CD14-positive monocyte (primary cell): ENCODE results near the gene TRAPPC12. TPM values are rescaled to one million over a fixed set of nuclear protein-coding genes. Genes with fewer than 3 reads are reported as not detected.

Experiments
- DNase-seq, 3 donors: peaks; one replicate each; pipeline ENCODE4 v3.0.0-alpha.2; 2011 to 2022
- H2AFZ ChIP-seq: 2 replicates; pipeline ENCODE4 v1.6.0; 2012; ENCODE audit warnings: mild to moderate bottlenecking, low read depth, low read length, inconsistent platforms; ENCODE audit not compliant: insufficient read depth, poor library complexity, severe bottlenecking
- H3K27ac ChIP-seq, 2 donors: 1 replicate in 1 of 2; 2 replicates in 1 of 2; pipeline ENCODE4 v1.5.1; 2012 to 2013; ENCODE audit warnings: low read length in 2 of 2, control low read depth in 1 of 2, inconsistent platforms in 1 of 2, low read depth in 1 of 2, mild to moderate bottlenecking in 1 of 2
- H3K27me3 ChIP-seq, 2 donors: one replicate each; pipeline versions ENCODE4 v1.6.0 to v1.6.1; 2011 to 2013; ENCODE audit warnings: low read length in 2 of 2; ENCODE audit not compliant: control insufficient read depth in 2 of 2, insufficient read depth in 2 of 2
- H3K36me3 ChIP-seq, 2 donors: replicated peaks in 1 of 2; 1 replicate in 1 of 2; 2 replicates in 1 of 2; pipeline versions ENCODE4 v1.5.1 to v1.6.1; 2012 to 2013; ENCODE audit warnings: low read length in 2 of 2, control low read depth in 1 of 2, inconsistent platforms in 1 of 2, mild to moderate bottlenecking in 1 of 2; ENCODE audit not compliant: insufficient read depth in 2 of 2, control insufficient read depth in 1 of 2
- H3K4me1 ChIP-seq, 2 donors: 1 replicate in 1 of 2; 2 replicates in 1 of 2; pipeline versions ENCODE4 v1.5.1 to v1.6.1; 2012 to 2013; ENCODE audit warnings: low read length in 2 of 2, control low read depth in 1 of 2, inconsistent platforms in 1 of 2, mild to moderate bottlenecking in 1 of 2, moderate library complexity in 1 of 2; ENCODE audit not compliant: insufficient read depth in 2 of 2, control insufficient read depth in 1 of 2
- H3K4me2 ChIP-seq: replicated peaks from 2 replicates; pipeline ENCODE3; 2012; ENCODE audit warnings: low read length, moderate library complexity, mild to moderate bottlenecking; ENCODE audit not compliant: poor library complexity, severe bottlenecking; ENCODE audit errors: extremely low read depth
- H3K4me3 ChIP-seq, 3 experiments: fragments of 200-600 bp in 1 of 3; sonication (generic) in 1 of 3; replicated peaks in 1 of 3; 1 replicate in 2 of 3; 2 replicates in 1 of 3; pipeline ENCODE4 v1.5.1; 2011 to 2013; ENCODE audit warnings: low read length in 3 of 3, mild to moderate bottlenecking in 3 of 3, control low read depth in 2 of 3, low read depth in 2 of 3, inconsistent platforms in 1 of 3, moderate library complexity in 1 of 3
- H3K79me2 ChIP-seq: 2 replicates; pipeline ENCODE4 v1.6.0; 2012; ENCODE audit warnings: mild to moderate bottlenecking, control low read depth, inconsistent platforms, low read length, moderate library complexity; ENCODE audit not compliant: insufficient read depth
- H3K9ac ChIP-seq: 2 replicates; pipeline ENCODE4 v1.6.0; 2017; ENCODE audit warnings: low read length, mild to moderate bottlenecking; ENCODE audit not compliant: insufficient read depth, poor library complexity, severe bottlenecking
- H3K9me3 ChIP-seq, 2 donors: replicated peaks in 1 of 2; 1 replicate in 1 of 2; 2 replicates in 1 of 2; pipeline versions ENCODE4 v1.5.1 to v1.6.1; 2012 to 2013; ENCODE audit warnings: low read length in 2 of 2, control low read depth in 1 of 2; ENCODE audit not compliant: control insufficient read depth in 1 of 2, insufficient read depth in 1 of 2
- H4K20me1 ChIP-seq: 2 replicates; pipeline ENCODE4 v1.6.0; 2012; ENCODE audit warnings: mild to moderate bottlenecking, low read length, control low read depth, moderate library complexity; ENCODE audit not compliant: insufficient read depth
- H3K27ac Mint-ChIP-seq, 7 donors: one replicate each; pipeline ENCODE4 v1.8.0; 2020; ENCODE audit warnings: mild to moderate bottlenecking in 7 of 7, mixed read lengths in 7 of 7, moderate library complexity in 6 of 7, inconsistent platforms in 2 of 7
- H3K27me3 Mint-ChIP-seq, 3 donors: one replicate each; pipeline ENCODE4 v1.8.0; 2021 to 2022; ENCODE audit warnings: low read depth in 3 of 3, mild to moderate bottlenecking in 3 of 3, mixed read lengths in 3 of 3, moderate library complexity in 3 of 3, inconsistent platforms in 1 of 3
- H3K36me3 Mint-ChIP-seq, 2 donors: one replicate each; pipeline ENCODE4 v1.8.0; 2020; ENCODE audit warnings: mixed read lengths in 2 of 2, inconsistent platforms in 1 of 2, mild to moderate bottlenecking in 1 of 2
- H3K4me1 Mint-ChIP-seq: one replicate; pipeline ENCODE4 v1.8.0; 2020; ENCODE audit warnings: mild to moderate bottlenecking, mixed read lengths
- H3K4me3 Mint-ChIP-seq, 2 donors: one replicate each; pipeline ENCODE4 v1.8.0; 2020; ENCODE audit warnings: mild to moderate bottlenecking in 2 of 2, mixed read lengths in 2 of 2, moderate library complexity in 1 of 2
- H3K9me3 Mint-ChIP-seq, 7 donors: one replicate each; pipeline ENCODE4 v1.8.0; 2020 to 2022; ENCODE audit warnings: mixed read lengths in 7 of 7, mild to moderate bottlenecking in 6 of 7, moderate library complexity in 6 of 7, inconsistent platforms in 2 of 7
- WGBS: methylation state at CpG from one replicate; pipeline ENCODE4 v1.1.5; 2013; ENCODE audit warnings: missing lambda C conversion rate; ENCODE audit not compliant: insufficient coverage; 5-methylcytosine and 5-hydroxymethylcytosine counted together
- intact Hi-C, 2 donors: fragments of 100-400 bp; cut with micrococcal nuclease; formaldehyde crosslinking; loops; one replicate each; pipeline versions ENCODE4 v1.15.0 to v1.15.1; 2023
- polyA plus RNA-seq, 3 donors: library from polyadenylated mRNA; depleted of rRNA in 1 of 3; unstranded in 2 of 3; stranded (reverse) in 1 of 3; fragments of 300-500 nt in 2 of 3; fragments of >200 nt in 1 of 3; fragmentation: Illumina TruSeq in 2 of 3; gene quantifications; 1 replicate in 2 of 3; 2 replicates in 1 of 3; pipeline ENCODE4 v1.2.3, GENCODE V29; 2012 to 2021
- TF ChIP-seq, protein P1 (sequence below): fragments of 200-600 bp; IDR thresholded peaks from one replicate; pipeline ENCODE4 v1.8.0; 2022; ENCODE audit warnings: antibody characterized with exemption, mild to moderate bottlenecking

The TRAPPC12 gene
- polyA plus RNA-seq, 3 donors = 26.6 to 72.1 (median 44.7) TPM

DNA sequence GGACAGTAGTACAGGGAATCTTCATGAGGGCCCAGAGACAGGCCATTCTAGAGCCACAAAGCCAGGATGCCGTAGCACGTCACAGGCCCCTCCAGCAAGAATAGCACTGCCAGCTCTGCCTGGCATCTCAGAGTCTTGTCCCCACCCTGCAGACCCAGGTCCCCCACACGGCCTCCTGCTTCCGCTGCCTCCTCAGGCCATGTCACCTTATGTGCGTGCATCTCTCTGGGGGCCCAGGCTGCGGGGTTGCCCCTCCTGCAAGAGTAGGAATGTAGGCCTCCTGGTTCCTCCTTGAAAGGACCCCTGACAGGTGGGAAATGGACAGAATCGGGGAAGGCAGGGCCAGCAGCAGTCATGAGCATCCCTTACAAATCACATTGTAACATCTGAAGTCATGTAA lies 90.0 kb downstream of the TRAPPC12 start:
- H3K27ac Mint-ChIP-seq = peak overlapping the region in 1 of 7 donors; percentile 43
- H3K79me2 ChIP-seq = no peaks in the 10 kb centered on the region
- H3K4me2 ChIP-seq = no peak overlapping the region
- H3K9me3 Mint-ChIP-seq = no peaks in the 10 kb centered on the region
- H3K27me3 Mint-ChIP-seq = no peaks in the 10 kb centered on the region
- peaks cover 72 to 100% of the 10 kb centered on the region in 2 donors for H3K36me3 ChIP-seq
- no peak overlapping the region for H3K4me3 ChIP-seq
- 100% methylated on average over 6 of the region's 7 CpGs for WGBS
- H3K27me3 ChIP-seq = no peaks in the 10 kb centered on the region
- H3K4me1 Mint-ChIP-seq = no peaks in the 10 kb centered on the region
- H4K20me1 ChIP-seq = no peaks in the 10 kb centered on the region
- no peak overlapping the region for H3K9ac ChIP-seq
- no peak overlapping the region for H2AFZ ChIP-seq
- TF ChIP-seq, protein P1, sequence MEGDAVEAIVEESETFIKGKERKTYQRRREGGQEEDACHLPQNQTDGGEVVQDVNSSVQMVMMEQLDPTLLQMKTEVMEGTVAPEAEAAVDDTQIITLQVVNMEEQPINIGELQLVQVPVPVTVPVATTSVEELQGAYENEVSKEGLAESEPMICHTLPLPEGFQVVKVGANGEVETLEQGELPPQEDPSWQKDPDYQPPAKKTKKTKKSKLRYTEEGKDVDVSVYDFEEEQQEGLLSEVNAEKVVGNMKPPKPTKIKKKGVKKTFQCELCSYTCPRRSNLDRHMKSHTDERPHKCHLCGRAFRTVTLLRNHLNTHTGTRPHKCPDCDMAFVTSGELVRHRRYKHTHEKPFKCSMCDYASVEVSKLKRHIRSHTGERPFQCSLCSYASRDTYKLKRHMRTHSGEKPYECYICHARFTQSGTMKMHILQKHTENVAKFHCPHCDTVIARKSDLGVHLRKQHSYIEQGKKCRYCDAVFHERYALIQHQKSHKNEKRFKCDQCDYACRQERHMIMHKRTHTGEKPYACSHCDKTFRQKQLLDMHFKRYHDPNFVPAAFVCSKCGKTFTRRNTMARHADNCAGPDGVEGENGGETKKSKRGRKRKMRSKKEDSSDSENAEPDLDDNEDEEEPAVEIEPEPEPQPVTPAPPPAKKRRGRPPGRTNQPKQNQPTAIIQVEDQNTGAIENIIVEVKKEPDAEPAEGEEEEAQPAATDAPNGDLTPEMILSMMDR = no peak
- H3K9me3 ChIP-seq = no peaks in the 10 kb centered on the region
- no peak overlapping the region for H3K27ac ChIP-seq
- no peak overlapping the region for H3K4me3 Mint-ChIP-seq
- peaks cover 92 to 97% of the 10 kb centered on the region in 2 donors for H3K36me3 Mint-ChIP-seq
- no peak for DNase-seq
- intact Hi-C loops = no loop called here
- H3K4me1 ChIP-seq = no peaks in the 10 kb centered on the region

DNA sequence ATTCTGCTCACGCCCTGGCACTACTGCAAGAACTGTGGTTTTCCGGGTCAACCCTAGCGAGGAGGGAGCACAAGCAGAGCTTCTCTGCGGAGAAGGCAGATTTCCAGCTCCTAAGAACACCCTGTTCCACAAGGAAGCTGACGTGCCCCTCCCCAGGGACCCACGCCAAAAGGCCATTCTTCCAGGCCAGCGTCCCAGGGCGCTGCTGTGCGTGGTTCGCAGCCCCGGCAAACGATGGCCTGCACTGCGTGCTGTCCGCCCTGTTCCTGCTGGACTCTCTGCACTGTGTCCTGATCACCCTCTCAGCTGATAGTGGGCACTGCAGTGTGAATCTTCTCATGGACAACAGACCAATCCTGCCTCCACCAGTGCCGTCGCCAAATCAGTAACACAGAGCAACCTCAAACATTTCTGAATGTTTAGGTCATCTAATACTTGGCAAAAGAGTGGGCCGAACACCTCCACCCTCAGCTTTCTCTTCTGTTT lies 90.7 kb downstream of the TRAPPC12 start:
- H3K9ac ChIP-seq = no peak overlapping the region
- no peak overlapping the region for H3K4me2 ChIP-seq

More for the DNA sequence above, 90.7 kb downstream of the TRAPPC12 start:
- Mint-ChIP-seq H3K27ac (peak overlapping the region in 1 of 7 donors; percentile 34), H3K36me3 (peaks cover 92 to 97% of the 10 kb centered on the region in 2 donors), H3K4me1 (no peaks in the 10 kb centered on the region), H3K27me3 (no peaks in the 10 kb centered on the region), H3K4me3 (no peak overlapping the region), H3K9me3 (no peaks in the 10 kb centered on the region)
- no peaks in the 10 kb centered on the region for H3K27me3 ChIP-seq
- no peak overlapping the region for H2AFZ ChIP-seq
- H3K27ac ChIP-seq = no peak overlapping the region
- no peaks in the 10 kb centered on the region for H3K9me3 ChIP-seq
- H3K4me1 ChIP-seq = no peaks in the 10 kb centered on the region
- H3K36me3 ChIP-seq = peaks cover 65 to 100% of the 10 kb centered on the region in 2 donors
- 96% methylated on average over 14 of the region's 17 CpGs for WGBS
- no peaks in the 10 kb centered on the region for H4K20me1 ChIP-seq
- no peak overlapping the region for H3K4me3 ChIP-seq
- intact Hi-C loops = no loop called here
- no peaks in the 10 kb centered on the region for H3K79me2 ChIP-seq
- DNase-seq = no peak
- TF ChIP-seq, protein P1 = no peak
